H9 (cell line): ENCODE data around the gene FAM174C. TPM values are rescaled to one million over a fixed set of nuclear protein-coding genes. Genes with fewer than 3 reads are reported as not detected.

Experiments
- DNase-seq: peaks from one replicate; pipeline ENCODE4 v3.0.0-alpha.2; 2017
- H2AFZ ChIP-seq: one replicate; pipeline ENCODE4 v1.6.1; 2013; ENCODE audit warnings: mild to moderate bottlenecking, low read length, control low read depth, moderate library complexity
- H2AK5ac ChIP-seq: 2 replicates; pipeline ENCODE4 v1.6.1; 2013; ENCODE audit warnings: low read length, control low read depth, mixed read lengths; ENCODE audit not compliant: insufficient read length
- H2BK120ac ChIP-seq: one replicate; pipeline ENCODE4 v1.6.1; 2013; ENCODE audit warnings: low read depth, mild to moderate bottlenecking, low read length, control low read depth, inconsistent platforms; ENCODE audit not compliant: poor library complexity, severe bottlenecking
- H2BK12ac ChIP-seq: 2 replicates; pipeline ENCODE4 v1.6.1; 2013; ENCODE audit warnings: low read length, control low read depth, mixed read lengths, low read depth; ENCODE audit not compliant: insufficient read length
- H2BK15ac ChIP-seq: 2 replicates; pipeline ENCODE4 v1.6.1; 2013; ENCODE audit warnings: low read depth, low read length, control low read depth
- H2BK20ac ChIP-seq: one replicate; pipeline ENCODE4 v1.6.1; 2013; ENCODE audit warnings: low read depth, mild to moderate bottlenecking, low read length, control low read depth, inconsistent platforms; ENCODE audit not compliant: poor library complexity, severe bottlenecking
- H2BK5ac ChIP-seq: 2 replicates; pipeline ENCODE4 v1.6.1; 2013; ENCODE audit warnings: low read length, control low read depth, mixed read lengths; ENCODE audit not compliant: insufficient read length
- H3K14ac ChIP-seq: 2 replicates; pipeline ENCODE4 v1.6.1; 2013; ENCODE audit warnings: low read length, control low read depth; ENCODE audit not compliant: insufficient read depth
- H3K18ac ChIP-seq: 2 replicates; pipeline ENCODE4 v1.6.1; 2013; ENCODE audit warnings: low read depth, mild to moderate bottlenecking, mixed read lengths, low read length, control low read depth; ENCODE audit not compliant: insufficient read length
- H3K23ac ChIP-seq: 2 replicates; pipeline ENCODE4 v1.6.1; 2013; ENCODE audit warnings: low read length, control low read depth, mixed read lengths, low read depth; ENCODE audit not compliant: insufficient read length
- H3K23me2 ChIP-seq: 2 replicates; pipeline ENCODE4 v1.6.1; 2013; ENCODE audit warnings: low read depth, mild to moderate bottlenecking, mixed read lengths, low read length, control low read depth; ENCODE audit not compliant: insufficient read length, poor library complexity, severe bottlenecking
- H3K27ac ChIP-seq: 2 replicates; pipeline ENCODE4 v1.5.1; 2013; ENCODE audit warnings: low read length, control low read depth, mixed read lengths, low read depth; ENCODE audit not compliant: insufficient read length
- H3K27me3 ChIP-seq: 2 replicates; pipeline ENCODE4 v1.6.1; 2013; ENCODE audit warnings: low read length, control low read depth, inconsistent platforms; ENCODE audit not compliant: insufficient read depth
- H3K4ac ChIP-seq: 2 replicates; pipeline ENCODE4 v1.6.1; 2013; ENCODE audit warnings: low read depth, mild to moderate bottlenecking, control low read depth, inconsistent platforms, low read length, moderate library complexity
- H3K4me1 ChIP-seq: 2 replicates; pipeline ENCODE4 v1.6.1; 2013; ENCODE audit warnings: low read length, control low read depth, inconsistent platforms; ENCODE audit not compliant: insufficient read depth
- H3K4me2 ChIP-seq: 2 replicates; pipeline ENCODE4 v1.6.1; 2013; ENCODE audit warnings: low read length, control low read depth, mixed read lengths; ENCODE audit not compliant: insufficient read length, insufficient read depth
- H3K56ac ChIP-seq: 2 replicates; pipeline ENCODE4 v1.6.1; 2013; ENCODE audit warnings: low read depth, mild to moderate bottlenecking, mixed read lengths, low read length, control low read depth; ENCODE audit not compliant: insufficient read length
- H3K79me1 ChIP-seq: 2 replicates; pipeline ENCODE4 v1.6.1; 2013; ENCODE audit warnings: low read depth, mild to moderate bottlenecking, moderate library complexity, low read length, control low read depth, inconsistent platforms; ENCODE audit not compliant: insufficient read depth, poor library complexity, severe bottlenecking
- H3K79me2 ChIP-seq: 2 replicates; pipeline ENCODE4 v1.6.1; 2013; ENCODE audit warnings: low read length, control low read depth, inconsistent platforms; ENCODE audit not compliant: insufficient read depth
- H3K9ac ChIP-seq: 2 replicates; pipeline ENCODE4 v1.6.1; 2013; ENCODE audit warnings: low read length, control low read depth, mixed read lengths; ENCODE audit not compliant: insufficient read length; ENCODE audit errors: extremely low read depth
- H3K9me3 ChIP-seq: one replicate; pipeline ENCODE4 v1.6.1; 2013; ENCODE audit warnings: low read depth, low read length, inconsistent platforms; ENCODE audit not compliant: control insufficient read depth
- H3T11ph ChIP-seq: one replicate; pipeline ENCODE4 v1.6.1; 2013; ENCODE audit warnings: mild to moderate bottlenecking, low read length, control low read depth, inconsistent platforms
- H4K20me1 ChIP-seq: one replicate; pipeline ENCODE4 v1.6.1; 2013; ENCODE audit not compliant: control insufficient read depth, insufficient read length, insufficient read depth
- H4K5ac ChIP-seq: 2 replicates; pipeline ENCODE4 v1.6.1; 2013; ENCODE audit warnings: low read depth, mild to moderate bottlenecking, mixed read lengths, low read length, control low read depth; ENCODE audit not compliant: insufficient read length
- H4K8ac ChIP-seq: replicated peaks from 2 replicates; pipeline ENCODE4 v1.6.1; 2013; ENCODE audit warnings: low read length, control low read depth, mixed read lengths, low read depth; ENCODE audit not compliant: insufficient read length
- H4K91ac ChIP-seq: 2 replicates; pipeline ENCODE4 v1.6.1; 2013; ENCODE audit warnings: low read depth, mild to moderate bottlenecking, moderate library complexity, mixed read lengths, low read length, control low read depth; ENCODE audit not compliant: insufficient read length
- H3K27ac Mint-ChIP-seq, 3 experiments: 2 replicates in 2 of 3; 3 replicates in 1 of 3; pipeline ENCODE4 v1.8.0; 2020 to 2021; ENCODE audit warnings: mixed read lengths in 3 of 3, mild to moderate bottlenecking in 1 of 3, moderate library complexity in 1 of 3
- H3K27me3 Mint-ChIP-seq: 2 replicates; pipeline ENCODE4 v1.8.0; 2021; ENCODE audit warnings: low read depth, mild to moderate bottlenecking, moderate library complexity, mixed read lengths
- H3K36me3 Mint-ChIP-seq, 3 experiments: 2 replicates in 2 of 3; 3 replicates in 1 of 3; pipeline ENCODE4 v1.8.0; 2020 to 2021; ENCODE audit warnings: low read depth in 3 of 3, mixed read lengths in 3 of 3; ENCODE audit not compliant: insufficient read depth in 1 of 3
- H3K4me1 Mint-ChIP-seq, 2 experiments: 2 replicates each; pipeline ENCODE4 v1.8.0; 2020; ENCODE audit warnings: mixed read lengths in 2 of 2
- H3K4me3 Mint-ChIP-seq, 2 experiments: 2 replicates in 1 of 2; 3 replicates in 1 of 2; pipeline ENCODE4 v1.8.0; 2020 to 2021; ENCODE audit warnings: mild to moderate bottlenecking in 2 of 2, mixed read lengths in 2 of 2, moderate library complexity in 1 of 2
- H3K9me3 Mint-ChIP-seq, 2 experiments: 2 replicates in 1 of 2; 3 replicates in 1 of 2; pipeline ENCODE4 v1.8.0; 2020; ENCODE audit warnings: mild to moderate bottlenecking in 2 of 2, mixed read lengths in 2 of 2, moderate library complexity in 1 of 2
- CTCF ChIP-seq: fragments of 200-600 bp; sonication (generic); conservative IDR thresholded peaks from 3 replicates; pipeline ENCODE4 v1.8.0; 2021; ENCODE audit warnings: antibody characterized with exemption, mild to moderate bottlenecking
- WGBS: extraction: QIAGEN DNeasy Blood & Tissue Kit; methylation state at CpG from one replicate; pipeline ENCODE4 v1.1.7; 2013; ENCODE audit warnings: missing lambda C conversion rate, low lambda C conversion rate, mixed read lengths; ENCODE audit not compliant: insufficient read length; ENCODE audit errors: extremely low coverage; 5-methylcytosine and 5-hydroxymethylcytosine counted together
- total RNA-seq: library from RNA; stranded (reverse); gene quantifications from 2 replicates; pipeline ENCODE4 v1.2.1, GENCODE V29; 2021

FAM174C gene
- total RNA-seq, 1 experiment from 2014 or later, result 63.0 TPM

GRCh38 chr19:1239796-1240737, 35.3 kb upstream of the FAM174C start:
- Histone ChIP-seq H3K27me3 (no peaks in the 10 kb centered on the region), H3K4me1 (no peaks in the 10 kb centered on the region), H3K9me3 (no peaks in the 10 kb centered on the region), H4K91ac (no peak overlapping the region), H3K4me2 (peak overlapping the region; percentile 45), H2BK12ac (no peak overlapping the region), H3K14ac (peak overlapping the region; percentile 82), H2AFZ (no peak overlapping the region), H3K56ac (no peak overlapping the region), H2AK5ac (no peak overlapping the region), H3K27ac (no peak overlapping the region), H4K5ac (no peak overlapping the region), H2BK120ac (no peak overlapping the region), H2BK20ac (no peak overlapping the region), H3K79me1 (no peaks in the 10 kb centered on the region), H3K18ac (peak overlapping the region; percentile 70), H2BK5ac (no peak overlapping the region), H4K8ac (no peak overlapping the region), H3K23ac (no peak overlapping the region), H3K4ac (no peak overlapping the region), H3T11ph (no peak overlapping the region), H3K9ac (no peak overlapping the region), H3K79me2 (no peaks in the 10 kb centered on the region; the same call in 1 of the 2 replicates), H4K20me1 (no peaks in the 10 kb centered on the region), H3K23me2 (peaks cover 11% of the 10 kb centered on the region), H2BK15ac (no peak overlapping the region)
- WGBS, result no CpG with 5 or more reads among the region's 84 CpGs
- peak; percentile 90 for TF ChIP-seq CTCF
- H3K4me3 Mint-ChIP-seq, result peak overlapping the region; percentile 76 to 87
- H3K9me3 Mint-ChIP-seq, result no peaks in the 10 kb centered on the region; a peak in 1 of 5 replicates
- DNase-seq, result peak; percentile 91
- peaks cover 15 to 23% of the 10 kb centered on the region in 2 experiments for H3K4me1 Mint-ChIP-seq
- H3K27ac Mint-ChIP-seq, result no peak overlapping the region
- H3K27me3 Mint-ChIP-seq, result peaks cover 1% of the 10 kb centered on the region
- H3K36me3 Mint-ChIP-seq, result peaks cover 0 to 10% (median 3%) of the 10 kb centered on the region in 3 experiments; a peak in 4 of 7 replicates
